GM18520 (cell line): Measurements from ENCODE around the gene CROT.

Experiments
- ATAC-seq: cut with Tn5 transposase; IDR thresholded peaks from one replicate; pipeline ENCODE4 v1.9.1; 2021; ENCODE audit not compliant: unreplicated experiment

Gene CROT

DNA sequence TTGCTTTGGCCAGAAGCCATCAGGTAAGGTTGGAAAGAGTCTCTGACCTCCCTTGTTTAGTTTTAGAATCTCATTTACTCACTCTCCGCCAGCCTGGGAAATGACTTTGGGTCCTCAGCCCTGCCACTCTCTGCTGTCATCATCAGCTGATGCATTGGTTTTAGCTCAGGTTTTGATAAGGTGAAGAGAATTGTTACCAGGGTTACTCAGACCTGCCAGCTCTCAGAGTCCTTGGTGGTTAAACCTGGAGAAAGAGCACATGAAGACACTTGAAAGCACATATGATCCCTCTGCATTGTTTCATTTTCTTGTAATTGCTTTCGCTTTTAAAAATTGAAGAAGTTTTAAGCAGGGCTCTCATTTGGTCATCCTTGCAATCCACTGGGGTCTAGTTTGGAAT lies 4.0 kb upstream of the CROT start:
- ATAC-seq: no peak

DNA sequence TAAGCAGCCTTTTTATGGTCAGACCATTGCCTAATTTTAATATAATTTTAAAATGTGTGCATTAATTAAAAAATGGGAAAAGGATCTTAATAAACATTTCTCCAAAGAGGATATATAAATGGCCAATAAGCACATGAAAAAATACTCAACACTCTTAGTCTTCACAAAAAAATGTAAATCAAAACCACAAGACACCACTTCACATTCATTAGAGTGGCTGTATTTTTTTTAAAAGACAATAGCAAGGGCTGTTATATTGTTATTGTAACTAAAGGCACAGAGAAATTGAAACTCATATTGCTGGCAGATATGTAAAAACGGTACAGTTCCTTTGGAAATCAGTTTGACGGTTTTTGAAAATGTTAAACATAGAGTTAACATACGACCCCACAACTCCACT lies 3.2 kb upstream of the CROT start:
- no peak for ATAC-seq

DNA sequence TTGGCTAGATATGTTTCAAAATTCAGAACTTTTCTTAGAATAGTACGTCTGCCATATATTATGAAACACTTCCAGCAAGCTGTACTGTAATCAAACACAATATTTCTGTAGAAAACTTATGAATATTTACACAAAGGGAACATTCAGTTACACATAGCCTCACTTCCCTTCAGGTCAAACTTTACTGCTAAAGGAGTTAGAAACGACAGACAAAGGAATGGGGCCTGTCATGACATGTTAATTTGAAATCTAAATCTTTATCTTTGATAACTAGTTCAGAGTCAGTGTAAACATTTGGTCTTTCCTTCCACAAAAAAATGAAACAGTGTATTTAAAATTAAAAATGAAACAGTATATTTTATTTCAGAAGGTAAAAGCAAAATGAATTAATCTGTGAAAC lies 1.0 kb upstream of the CROT start:
- no peak for ATAC-seq

DNA sequence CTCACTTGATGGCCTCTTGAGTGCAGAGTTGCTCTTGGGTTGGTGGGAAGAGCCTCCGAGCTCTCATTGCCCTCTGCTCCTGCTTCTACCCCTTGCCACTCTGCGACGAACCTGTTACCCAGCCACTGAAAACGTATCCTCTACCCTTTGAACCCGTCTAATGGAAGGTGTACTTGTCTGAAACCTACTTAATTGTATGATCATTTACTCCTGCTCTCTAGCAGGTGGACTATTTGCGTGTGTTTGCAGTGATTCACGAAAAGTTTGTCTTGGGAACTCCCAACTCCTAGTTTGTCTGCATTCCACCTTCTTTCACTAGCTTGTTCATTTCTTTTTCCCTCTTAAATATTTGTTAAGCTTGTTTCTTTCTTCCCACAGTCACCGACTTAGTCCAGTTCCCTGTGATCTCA lies 503 bp downstream of the CROT start:
- ATAC-seq: no peak

DNA sequence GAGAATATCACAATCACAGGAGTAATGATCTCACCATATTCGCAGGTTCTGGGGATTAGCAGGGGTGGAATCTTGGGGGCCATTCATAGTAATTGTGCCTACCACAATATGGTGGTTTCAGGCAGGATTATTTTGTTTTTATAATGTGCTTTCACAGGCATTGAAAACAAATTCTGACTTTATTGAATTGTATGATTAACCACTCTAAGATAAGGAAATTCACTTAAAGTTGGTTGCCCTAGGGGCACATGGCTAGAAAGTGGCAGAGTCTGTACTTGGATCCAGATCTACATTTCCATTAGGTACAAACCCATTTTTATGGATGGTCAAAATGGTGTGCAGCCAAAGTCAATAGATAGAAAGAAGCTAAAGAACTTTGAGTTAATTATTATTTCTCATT lies 1.7 kb downstream of the CROT start:
- ATAC-seq: no peak

DNA sequence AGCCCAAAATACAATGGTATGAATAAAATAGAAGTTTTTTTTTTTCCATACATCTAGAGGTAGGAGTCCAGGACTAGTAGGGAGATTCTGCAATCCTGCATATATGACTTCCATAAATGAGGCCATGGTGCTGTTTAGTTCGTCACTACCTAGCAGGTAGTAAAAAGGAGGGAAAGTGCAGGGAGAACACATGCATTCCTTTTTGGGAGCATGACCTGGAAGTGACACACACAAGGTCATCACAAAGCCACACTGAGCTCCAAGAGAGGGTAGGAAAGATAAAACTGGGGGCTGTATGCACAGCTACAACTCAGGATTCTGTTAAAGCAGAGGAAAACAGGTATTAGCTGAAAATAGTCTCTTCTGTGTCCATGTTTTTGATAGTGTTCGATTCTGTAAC lies 2.2 kb downstream of the CROT start:
- ATAC-seq: no peak

DNA sequence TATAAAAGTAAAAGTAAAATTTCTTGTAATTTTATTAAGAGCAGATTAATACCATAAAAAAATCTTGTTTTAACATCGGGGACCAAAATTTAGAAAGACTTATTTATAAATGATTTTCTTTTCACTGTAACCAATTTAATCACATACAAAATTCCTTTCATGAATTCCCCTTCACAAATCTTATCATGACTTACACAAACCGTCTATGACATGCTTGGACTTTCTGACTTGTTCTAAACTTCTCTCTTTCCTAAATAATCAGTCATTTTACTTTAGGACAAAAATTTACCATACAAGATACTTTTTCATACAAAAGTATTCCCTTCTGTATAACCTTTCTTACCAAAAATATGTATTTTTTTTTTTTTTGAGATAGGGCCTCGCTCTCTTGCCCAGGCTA lies 9.3 kb downstream of the CROT start:
- no peak for ATAC-seq

DNA sequence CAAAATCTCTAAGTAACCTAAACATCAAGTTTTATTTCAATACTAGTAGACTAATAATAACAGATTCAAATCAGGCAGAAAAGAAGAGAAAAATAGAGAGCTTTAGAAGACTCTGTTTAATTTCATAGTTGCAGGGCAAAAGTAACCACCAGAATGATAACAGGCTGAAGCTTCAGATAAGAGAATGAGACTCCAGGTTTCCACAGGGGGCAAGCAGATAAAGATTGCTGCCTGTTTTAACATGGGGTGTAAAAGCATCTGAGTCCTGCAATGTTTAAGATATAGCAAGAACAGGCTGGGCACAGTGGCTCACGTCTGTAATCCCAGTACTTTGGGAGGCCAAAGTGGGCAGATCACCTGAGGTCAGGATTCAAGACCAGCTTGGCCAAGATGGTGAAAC lies 11.0 kb downstream of the CROT start:
- no peak for ATAC-seq

DNA sequence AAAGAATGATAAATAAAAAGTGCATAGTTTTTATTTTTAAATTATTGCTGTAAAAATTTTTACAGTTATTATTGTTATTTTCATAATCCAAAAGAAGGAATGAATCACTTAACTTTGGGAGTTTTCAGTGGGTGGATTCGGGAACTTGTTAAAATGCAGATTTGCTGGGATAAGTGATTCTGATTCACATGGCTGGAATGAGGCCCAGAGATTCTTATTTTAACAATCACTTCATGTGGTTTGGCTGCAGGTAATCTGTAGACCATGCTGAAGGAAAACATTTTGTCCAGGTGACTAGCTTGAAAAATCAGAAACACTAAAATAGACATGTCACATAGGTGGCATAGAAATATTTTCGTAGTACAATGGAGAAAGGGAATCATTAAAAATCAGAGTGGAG lies 13.9 kb downstream of the CROT start:
- ATAC-seq: no peak

DNA sequence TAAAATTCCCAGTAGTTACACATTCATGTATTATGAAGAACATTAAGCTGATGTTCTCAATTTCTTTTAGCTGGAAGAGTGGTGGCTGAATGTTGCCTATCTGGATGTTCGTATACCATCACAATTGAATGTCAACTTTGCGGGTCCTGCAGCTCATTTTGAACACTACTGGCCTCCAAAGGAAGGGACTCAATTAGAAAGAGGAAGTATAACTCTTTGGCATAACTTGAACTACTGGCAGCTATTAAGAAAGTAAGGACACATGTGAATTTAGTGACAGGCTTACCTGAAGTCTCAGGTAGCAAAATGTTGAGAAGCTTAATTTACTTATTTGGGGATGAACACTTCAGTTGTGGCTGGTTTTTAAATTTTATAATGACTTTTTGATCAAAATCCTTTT lies 15.9 kb downstream of the CROT start:
- no peak for ATAC-seq

DNA sequence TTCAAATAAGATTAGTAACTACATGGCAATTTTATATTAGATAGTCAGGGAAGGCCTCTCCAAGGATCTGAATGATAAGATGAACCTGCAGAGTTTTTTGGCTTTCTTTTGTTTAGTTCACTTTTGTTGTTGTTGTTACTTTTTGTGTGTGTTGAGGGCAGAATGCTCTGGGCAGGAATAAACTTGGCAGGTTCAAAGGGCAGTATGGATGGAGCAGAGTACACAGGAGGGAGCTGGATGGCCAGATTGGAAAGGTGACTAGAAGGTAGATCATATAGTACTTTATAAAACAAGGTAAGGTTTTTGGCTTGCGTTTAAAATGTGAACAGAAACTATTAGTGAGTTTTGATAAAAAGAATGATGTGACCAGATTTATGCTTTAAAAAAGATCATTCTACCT lies 17.9 kb downstream of the CROT start:
- no peak for ATAC-seq

DNA sequence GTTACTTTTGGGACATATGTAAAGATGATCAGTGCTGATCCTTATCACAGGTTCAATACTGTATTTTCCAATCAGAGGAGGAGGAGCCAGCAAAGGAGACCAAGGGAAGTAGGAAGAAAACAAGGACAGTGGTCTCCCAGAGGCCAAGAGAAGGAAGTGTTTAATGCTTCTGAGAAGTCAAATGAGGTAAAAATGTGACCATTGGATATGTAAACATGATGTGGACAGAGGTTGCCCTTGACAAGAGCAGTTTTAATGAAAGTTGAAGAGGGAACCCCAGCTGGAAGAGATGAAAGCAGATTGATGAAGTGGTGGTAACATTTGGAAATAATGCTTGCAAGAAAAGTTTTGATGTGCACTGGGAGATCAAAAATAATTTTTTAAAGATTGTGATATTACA lies 18.8 kb downstream of the CROT start:
- no peak for ATAC-seq

DNA sequence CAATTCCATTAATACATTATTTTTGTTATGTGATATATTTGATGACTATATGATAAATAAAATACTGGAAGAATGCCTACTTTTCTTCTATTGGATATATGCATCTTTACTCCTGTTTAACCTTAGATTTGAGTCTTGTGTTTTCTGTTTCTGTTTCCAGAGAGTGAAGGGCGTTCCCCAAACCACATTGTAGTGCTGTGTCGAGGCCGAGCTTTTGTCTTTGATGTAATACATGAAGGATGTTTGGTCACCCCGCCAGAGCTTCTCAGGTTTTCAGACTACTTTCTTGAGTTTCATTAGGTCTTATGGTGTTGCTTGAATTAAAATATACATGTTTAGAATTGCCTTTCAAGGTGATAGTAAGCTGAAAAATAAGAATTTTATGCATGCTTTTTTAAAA lies 23.8 kb downstream of the CROT start:
- no peak for ATAC-seq

DNA sequence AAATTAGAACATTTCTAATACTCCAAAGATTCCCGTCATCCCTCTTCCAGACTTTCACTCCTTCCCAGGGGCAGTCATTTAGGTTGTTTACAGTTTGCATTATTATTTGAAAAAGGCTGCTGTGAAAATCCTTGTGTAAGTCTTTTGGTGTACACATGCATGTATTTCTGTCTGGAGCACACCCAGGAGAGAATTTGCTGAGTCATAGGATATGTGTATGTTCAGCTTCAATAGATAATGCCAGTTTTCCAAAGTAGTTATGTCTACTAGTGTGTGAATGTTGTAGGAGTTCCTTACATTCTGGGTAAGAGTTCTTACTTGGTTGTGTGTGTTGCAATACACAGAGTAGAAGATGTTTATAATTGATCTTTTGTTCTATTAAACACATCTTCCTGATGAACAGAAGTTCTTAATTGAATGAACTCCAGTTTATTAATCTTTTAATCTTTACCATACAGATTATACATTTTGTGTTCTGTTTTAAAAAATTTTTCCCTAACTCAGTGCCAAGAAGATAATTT lies 25.3 kb downstream of the CROT start:
- ATAC-seq: no peak

DNA sequence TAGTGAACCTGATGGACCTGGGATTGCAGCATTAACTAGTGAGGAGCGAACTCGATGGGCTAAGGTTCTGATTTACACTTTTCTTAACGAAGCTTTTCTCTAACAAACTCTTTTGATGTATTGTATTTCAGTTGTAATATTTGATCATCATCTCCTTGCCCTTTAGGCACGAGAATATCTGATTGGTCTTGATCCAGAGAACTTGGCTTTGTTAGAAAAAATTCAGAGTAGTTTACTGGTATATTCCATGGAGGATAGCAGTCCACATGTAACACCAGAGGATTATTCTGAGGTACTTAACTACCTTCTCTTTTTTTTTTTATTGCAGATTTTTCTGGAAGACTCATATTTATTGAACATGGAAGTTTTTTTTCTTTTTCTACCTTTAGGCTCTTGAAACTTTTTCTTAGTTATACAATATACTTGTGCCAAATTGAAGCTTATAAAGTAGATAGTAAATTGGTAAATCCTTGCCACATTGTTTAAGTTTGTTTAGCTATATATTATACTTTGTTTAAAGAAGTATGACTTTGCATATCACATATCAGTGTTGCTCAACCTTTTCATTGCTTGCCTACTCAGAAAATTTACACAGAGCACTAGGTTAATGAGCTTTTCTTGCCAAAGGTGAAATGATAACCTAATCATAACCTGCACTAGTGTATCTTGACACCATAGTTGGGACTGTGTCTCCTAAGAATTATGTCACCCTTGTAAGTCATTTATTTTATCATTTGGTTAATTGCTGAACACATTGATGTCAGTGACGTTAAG lies 30.4 kb downstream of the CROT start:
- ATAC-seq: no peak

DNA sequence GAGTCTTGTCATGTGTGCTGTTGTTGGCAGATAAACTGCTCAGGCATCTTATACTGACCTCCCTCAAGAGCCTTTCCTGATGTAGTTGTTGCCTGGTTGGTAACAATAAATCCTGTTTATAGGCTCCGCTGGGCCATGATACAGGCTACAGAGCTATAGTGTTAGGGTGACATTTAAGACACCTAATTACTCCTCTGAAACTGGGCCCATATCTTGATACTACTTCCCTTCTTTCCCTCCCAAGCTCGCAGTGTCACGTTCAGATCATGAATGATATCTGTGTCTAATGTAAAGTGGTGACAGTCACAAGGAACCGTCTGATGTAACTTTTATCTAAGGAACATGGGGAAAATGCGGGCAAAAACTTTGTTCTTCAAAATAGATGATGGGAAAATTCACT lies 35.4 kb downstream of the CROT start:
- no peak for ATAC-seq

DNA sequence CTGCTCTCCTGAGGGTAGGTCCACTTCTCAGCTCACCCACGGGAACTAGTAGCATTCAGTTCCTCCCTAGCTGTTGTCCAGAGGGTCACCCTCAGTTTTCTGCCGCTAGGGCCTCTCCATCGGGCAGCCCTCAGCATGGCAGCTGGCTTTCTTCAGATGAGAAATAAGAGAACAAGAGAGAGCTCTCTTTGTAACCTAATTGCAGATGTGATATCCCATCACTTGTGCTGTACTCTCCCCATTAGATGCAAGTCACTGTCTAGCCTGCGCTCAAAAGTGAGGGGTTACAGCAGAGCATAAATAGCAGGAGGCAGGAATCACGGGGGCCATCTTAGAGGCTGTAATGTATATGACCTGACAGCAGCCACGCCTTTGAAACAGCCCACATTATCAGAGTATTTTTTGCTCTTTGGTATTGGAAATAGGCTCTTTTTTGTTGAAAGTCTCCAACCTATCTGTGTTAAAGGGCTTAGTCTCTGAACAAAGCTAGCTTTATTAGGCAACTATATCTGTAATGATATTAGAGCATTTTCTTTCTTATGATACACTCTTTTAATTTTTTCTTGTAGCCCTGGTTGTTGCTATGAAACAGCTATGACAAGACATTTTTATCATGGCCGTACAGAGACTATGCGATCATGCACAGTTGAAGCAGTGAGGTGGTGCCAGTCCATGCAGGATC lies 45.7 kb downstream of the CROT start:
- ATAC-seq: no peak

DNA sequence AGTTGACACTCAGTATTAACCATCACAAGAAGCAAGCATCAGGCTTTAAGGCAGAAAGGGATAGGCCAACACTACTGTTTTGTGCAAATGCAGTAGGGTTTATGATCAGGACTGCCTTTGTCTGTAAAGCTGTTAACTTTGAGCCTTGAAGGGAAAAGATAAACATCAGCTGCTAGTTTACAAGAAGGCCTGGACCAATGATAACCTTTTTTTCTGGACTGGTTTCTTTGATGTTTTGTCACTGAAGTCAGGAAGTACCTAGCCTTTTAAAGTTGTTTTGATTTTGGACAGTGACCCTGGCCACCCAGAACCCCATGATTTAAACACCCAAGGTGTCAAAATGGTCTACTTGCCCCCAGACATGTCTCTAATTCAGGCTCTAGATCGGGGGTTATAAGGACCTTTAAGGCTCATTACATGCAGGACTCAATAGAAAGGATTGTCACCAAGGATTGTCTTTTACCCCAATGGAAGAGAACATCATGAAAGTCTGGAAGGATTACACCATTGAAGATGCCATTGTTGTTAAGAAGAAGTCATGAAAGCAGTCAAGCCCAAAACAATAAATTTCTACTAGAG lies 50.1 kb downstream of the CROT start:
- ATAC-seq: no peak

DNA sequence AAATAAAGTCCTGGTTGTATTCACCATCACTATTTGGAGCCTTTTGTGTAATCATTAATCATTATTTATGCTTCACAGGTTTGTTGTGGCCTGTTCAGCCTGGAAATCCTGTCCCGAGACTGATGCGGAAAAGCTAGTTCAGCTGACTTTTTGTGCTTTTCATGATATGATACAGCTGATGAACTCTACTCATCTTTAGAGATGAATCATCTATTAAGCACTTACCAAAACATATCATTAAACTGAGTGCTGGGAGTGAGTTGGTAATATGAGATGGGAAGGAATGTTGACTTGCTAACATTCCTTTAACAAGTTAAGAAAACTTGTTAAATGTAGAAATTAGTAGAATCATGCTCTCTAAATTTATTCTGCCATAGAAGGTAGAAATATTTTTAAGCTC lies 53.0 kb downstream of the CROT start:
- no peak for ATAC-seq

DNA sequence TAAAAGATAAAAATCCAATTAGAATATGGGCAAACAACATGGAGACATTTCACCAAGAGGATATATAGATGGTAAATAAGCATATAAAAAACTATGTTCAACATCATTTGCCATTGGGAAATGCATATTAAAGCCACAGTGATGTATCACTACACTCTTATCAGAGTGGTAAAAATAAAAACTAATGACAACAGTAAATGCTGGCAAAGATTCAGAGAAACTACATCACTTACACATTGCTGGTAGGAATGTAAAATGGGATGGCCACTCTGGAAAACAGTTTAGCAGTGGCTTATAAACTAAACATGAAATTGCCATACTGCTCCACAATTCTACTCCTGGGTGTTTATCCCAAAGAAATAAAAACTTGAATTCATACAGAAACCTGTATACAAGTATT lies 59.2 kb downstream of the CROT start:
- no peak for ATAC-seq

DNA sequence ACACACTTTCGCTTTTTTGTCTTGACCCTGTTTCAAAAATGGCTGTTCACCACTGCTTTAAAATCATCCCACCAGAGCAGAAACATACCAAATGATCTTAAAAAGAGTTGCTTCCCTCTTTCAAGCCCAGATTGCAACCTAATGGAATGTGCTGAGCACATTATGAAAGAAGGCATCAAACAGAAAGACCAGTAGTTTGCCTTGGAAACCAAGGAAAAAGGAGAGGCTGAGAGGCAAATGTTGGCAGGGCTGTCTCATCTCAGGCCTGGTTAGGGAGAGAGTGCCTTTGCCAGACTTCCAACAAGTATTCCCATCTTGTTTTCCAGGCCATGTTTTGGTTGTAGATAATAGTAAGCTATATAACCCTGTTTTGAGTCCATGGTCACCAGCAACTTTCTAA lies 65.7 kb downstream of the CROT start:
- ATAC-seq: no peak

DNA sequence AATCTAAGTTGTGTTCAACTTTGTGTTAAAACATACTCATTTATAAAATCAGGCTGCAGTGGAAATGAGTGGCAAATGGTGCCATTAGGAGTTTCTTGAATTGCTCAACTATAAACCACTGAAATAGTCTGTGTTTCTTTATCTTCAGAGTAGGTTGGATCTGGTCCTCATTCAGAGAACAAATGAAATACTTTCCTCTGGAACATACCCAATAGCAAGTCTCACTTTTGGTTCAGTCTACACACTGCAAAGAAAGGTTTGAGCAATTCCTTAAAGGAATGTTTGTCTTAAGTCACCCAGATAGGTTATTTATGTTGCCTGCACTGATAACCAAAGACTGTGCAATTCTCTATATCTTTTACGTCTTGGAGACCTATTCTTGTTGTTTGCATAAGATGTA lies 67.6 kb downstream of the CROT start:
- ATAC-seq: no peak
